Hepatocyte (in vitro differentiated cells): ENCODE data around the gene ICE1. TPM values are rescaled to one million over a fixed set of nuclear protein-coding genes. Genes with fewer than 3 reads are reported as not detected.
A peak's percentile ranks its signal among the peaks of the same experiment; 100 is the strongest.
"Not testable (repeated sequence)": the region's sequence is repeated elsewhere in the genome, so short reads cannot be mapped to it uniquely, and the experiment has no call there.

Source experiments
- DNase-seq: peaks from one replicate; pipeline ENCODE4 v3.0.0-alpha.2; 2016; ENCODE audit warnings: low spot score
- H2AFZ ChIP-seq: fragments of 200-600 bp; sonication (generic); 2 replicates; pipeline ENCODE4 v1.6.0; 2016; ENCODE audit warnings: antibody characterized with exemption, mild to moderate bottlenecking
- H3K27ac ChIP-seq: fragments of 200-600 bp; sonication (generic); 2 replicates; pipeline ENCODE4 v1.5.1; 2016; ENCODE audit warnings: mild to moderate bottlenecking
- H3K27me3 ChIP-seq: fragments of 200-600 bp; sonication (generic); 2 replicates; pipeline ENCODE4 v1.6.1; 2016
- H3K36me3 ChIP-seq: fragments of 200-600 bp; sonication (generic); replicated peaks from 2 replicates; pipeline ENCODE4 v1.5.1; 2016; ENCODE audit warnings: low read depth; ENCODE audit not compliant: insufficient read depth
- H3K4me1 ChIP-seq: fragments of 200-600 bp; sonication (generic); 2 replicates; pipeline ENCODE4 v1.5.1; 2016; ENCODE audit warnings: mild to moderate bottlenecking, moderate library complexity; ENCODE audit not compliant: insufficient read depth
- H3K4me2 ChIP-seq: fragments of 200-600 bp; sonication (generic); 2 replicates; pipeline ENCODE4 v1.6.0; 2016
- H3K4me3 ChIP-seq: fragments of 200-600 bp; sonication (generic); 2 replicates; pipeline ENCODE4 v1.5.1; 2016; ENCODE audit warnings: mild to moderate bottlenecking
- H3K79me2 ChIP-seq: fragments of 200-600 bp; sonication (generic); 2 replicates; pipeline ENCODE4 v1.6.0; 2017; ENCODE audit warnings: mild to moderate bottlenecking
- H3K9me2 ChIP-seq: fragments of 200-600 bp; sonication (generic); replicated peaks from 2 replicates; pipeline ENCODE4 v1.6.0; 2017; ENCODE audit warnings: mild to moderate bottlenecking; ENCODE audit not compliant: insufficient read depth
- H3K9me3 ChIP-seq: fragments of 200-600 bp; sonication (generic); 2 replicates; pipeline ENCODE4 v1.5.1; 2016; ENCODE audit warnings: low read depth, mild to moderate bottlenecking
- H4K20me1 ChIP-seq: fragments of 200-600 bp; sonication (generic); 2 replicates; pipeline ENCODE4 v1.6.0; 2016; ENCODE audit warnings: mild to moderate bottlenecking; ENCODE audit not compliant: insufficient read depth, poor library complexity, severe bottlenecking
- EZH2 ChIP-seq: fragments of 200-600 bp; sonication (generic); IDR thresholded peaks from 2 replicates; pipeline ENCODE4 v1.6.1; 2016; ENCODE audit warnings: antibody characterized with exemption, mild to moderate bottlenecking, borderline replicate concordance
- EZH2phosphoT487 ChIP-seq: fragments of 200-600 bp; sonication (generic); IDR thresholded peaks from one replicate; pipeline ENCODE4 v1.6.1; 2018; ENCODE audit warnings: antibody characterized with exemption, mild to moderate bottlenecking, low read depth, moderate library complexity; ENCODE audit not compliant: unreplicated experiment, severe bottlenecking
- WGBS: methylation state at CpG from one replicate; pipeline ENCODE4 v1.1.6; 2016; ENCODE audit warnings: low lambda C conversion rate; ENCODE audit errors: missing lambda C conversion rate; 5-methylcytosine and 5-hydroxymethylcytosine counted together
- polyA plus RNA-seq: library from polyadenylated mRNA; unstranded; fragments of >200 nt; fragmentation: Nextera tagmentation; extraction: Ambion mirVana; gene quantifications from 2 replicates; pipeline ENCODE4 v1.2.1, GENCODE V29; 2016
- total RNA-seq: library from RNA; depleted of rRNA; stranded (reverse); fragments of >200 nt; gene quantifications from 2 replicates; pipeline ENCODE4 v1.2.3, GENCODE V29; 2014
- TF ChIP-seq, protein P1 (sequence below): fragments of 200-600 bp; sonication (generic); IDR thresholded peaks from 2 replicates; pipeline ENCODE4 v1.5.1; 2016; ENCODE audit warnings: antibody characterized with exemption, mild to moderate bottlenecking; ENCODE audit not compliant: poor library complexity

The ICE1 gene
- total and polyA plus RNA-seq, 2 experiments from 2014 or later = 9.5 to 26.5 TPM

- H3K27ac ChIP-seq = no peak overlapping the region
Observed at GRCh38 chr5:5492087-5492933, 69.8 kb downstream of the ICE1 start.

DNA sequence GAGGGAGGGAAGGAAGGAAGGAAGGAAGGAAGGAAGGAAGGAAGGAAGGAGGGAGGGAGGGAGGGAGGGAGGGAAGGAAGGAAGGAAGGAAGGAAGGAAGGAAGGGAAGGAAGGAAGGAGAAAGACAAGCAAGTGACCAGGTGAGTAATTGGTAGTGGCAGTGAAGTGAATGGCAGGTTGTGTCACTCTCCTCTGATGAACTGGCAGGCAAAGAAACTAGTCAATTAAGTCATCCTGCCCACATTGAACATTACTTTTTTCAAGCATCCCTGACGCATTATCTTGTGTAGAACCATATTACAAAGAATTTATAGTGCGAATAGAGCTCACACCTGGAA is 70.4 kb downstream of the ICE1 start:
- H3K4me3 ChIP-seq, H3K36me3 ChIP-seq, H3K9me3 ChIP-seq, H3K9me2 ChIP-seq, H4K20me1 ChIP-seq, H3K27ac ChIP-seq, H3K4me2 ChIP-seq, H3K4me1 ChIP-seq, H3K27me3 ChIP-seq, H3K79me2 ChIP-seq, DNase-seq, H2AFZ ChIP-seq: not testable (repeated sequence)
- 91% methylated on average over 2 of the region's 2 CpGs for WGBS

More at GRCh38 chr5:5492087-5492933, 69.8 kb downstream of the ICE1 start:
- Histone ChIP-seq H3K27me3 (no peaks in the 10 kb centered on the region), H3K9me2 (no peaks in the 10 kb centered on the region), H4K20me1 (no peaks in the 10 kb centered on the region), H3K4me1 (peaks cover 5% of the 10 kb centered on the region), H2AFZ (no peak overlapping the region), H3K9me3 (no peaks in the 10 kb centered on the region), H3K4me3 (no peak overlapping the region), H3K4me2 (peak overlapping the region; percentile 47), H3K36me3 (no peaks in the 10 kb centered on the region), H3K79me2 (no peaks in the 10 kb centered on the region)
- TF ChIP-seq EZH2phosphoT487 (no peak), EZH2 (no peak)
- TF ChIP-seq, protein P1, sequence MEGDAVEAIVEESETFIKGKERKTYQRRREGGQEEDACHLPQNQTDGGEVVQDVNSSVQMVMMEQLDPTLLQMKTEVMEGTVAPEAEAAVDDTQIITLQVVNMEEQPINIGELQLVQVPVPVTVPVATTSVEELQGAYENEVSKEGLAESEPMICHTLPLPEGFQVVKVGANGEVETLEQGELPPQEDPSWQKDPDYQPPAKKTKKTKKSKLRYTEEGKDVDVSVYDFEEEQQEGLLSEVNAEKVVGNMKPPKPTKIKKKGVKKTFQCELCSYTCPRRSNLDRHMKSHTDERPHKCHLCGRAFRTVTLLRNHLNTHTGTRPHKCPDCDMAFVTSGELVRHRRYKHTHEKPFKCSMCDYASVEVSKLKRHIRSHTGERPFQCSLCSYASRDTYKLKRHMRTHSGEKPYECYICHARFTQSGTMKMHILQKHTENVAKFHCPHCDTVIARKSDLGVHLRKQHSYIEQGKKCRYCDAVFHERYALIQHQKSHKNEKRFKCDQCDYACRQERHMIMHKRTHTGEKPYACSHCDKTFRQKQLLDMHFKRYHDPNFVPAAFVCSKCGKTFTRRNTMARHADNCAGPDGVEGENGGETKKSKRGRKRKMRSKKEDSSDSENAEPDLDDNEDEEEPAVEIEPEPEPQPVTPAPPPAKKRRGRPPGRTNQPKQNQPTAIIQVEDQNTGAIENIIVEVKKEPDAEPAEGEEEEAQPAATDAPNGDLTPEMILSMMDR = peak; percentile 88
- DNase-seq = peak; percentile 65
- 34% methylated on average over 12 of the region's 12 CpGs for WGBS

DNA sequence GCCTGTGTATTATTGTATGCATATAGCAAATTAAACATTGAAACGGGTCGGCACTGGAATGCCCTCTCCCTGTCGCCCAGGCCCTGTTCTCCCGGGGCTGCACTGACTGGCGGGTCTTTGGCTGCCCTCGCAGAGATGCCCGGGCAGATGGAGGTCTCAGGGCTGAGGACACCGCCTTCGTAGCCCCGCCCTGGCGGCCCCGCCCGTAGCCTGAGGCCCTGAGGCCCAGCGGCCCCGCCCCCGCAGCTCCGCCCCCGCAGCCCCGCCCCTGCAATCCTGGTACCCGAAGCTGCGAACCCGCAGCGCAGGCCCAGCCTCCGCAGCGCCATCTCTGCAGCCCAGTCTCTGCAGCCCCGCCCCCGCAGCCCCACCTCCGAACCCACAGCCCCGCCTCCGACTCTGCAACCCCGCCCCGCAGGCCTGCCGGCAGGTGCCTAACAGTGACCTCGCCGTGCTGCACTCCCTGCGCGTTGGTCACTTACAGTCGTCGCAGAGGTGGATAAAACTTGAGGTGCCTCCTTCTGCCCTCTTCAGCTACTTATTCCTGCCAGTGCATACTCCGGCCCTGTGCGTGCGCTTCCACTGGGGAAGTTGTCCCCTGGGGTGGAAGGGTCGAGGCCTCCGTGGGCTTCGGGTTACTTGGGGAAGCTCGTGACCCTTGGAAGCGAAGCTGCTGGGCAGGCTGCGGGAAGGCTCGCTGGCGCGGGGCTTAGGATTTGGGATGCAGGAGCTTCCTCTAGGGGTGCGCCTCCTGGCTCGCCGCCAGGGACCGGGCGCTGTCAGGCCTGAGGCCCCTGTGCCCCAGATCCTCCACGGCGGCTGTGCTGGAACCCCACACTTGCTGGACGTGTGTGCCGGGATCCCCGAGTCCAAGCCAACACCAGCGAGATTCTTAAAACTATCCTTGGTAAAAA is 72.3 kb downstream of the ICE1 start:
- Histone ChIP-seq H2AFZ (no peak overlapping the region), H3K9me2 (no peaks in the 10 kb centered on the region), H4K20me1 (no peaks in the 10 kb centered on the region), H3K36me3 (no peaks in the 10 kb centered on the region), H3K79me2 (no peaks in the 10 kb centered on the region), H3K4me2 (peak overlapping the region; percentile 73), H3K27ac (no peak overlapping the region), H3K9me3 (no peaks in the 10 kb centered on the region), H3K27me3 (no peaks in the 10 kb centered on the region), H3K4me3 (no peak overlapping the region), H3K4me1 (peaks cover 5% of the 10 kb centered on the region)
- WGBS = 34% methylated on average over 53 of the region's 62 CpGs
- peak; percentile 78 for DNase-seq
- TF ChIP-seq EZH2 = no peak
- TF ChIP-seq EZH2phosphoT487 = no peak
- TF ChIP-seq, protein P1 = no peak
